ENCODE measurements around the gene TMEM187.

TMEM187 gene

GRCh38 chrX:154004315-154004714 is 31.8 kb downstream of the TMEM187 start:
- ChIA-PET POLR2A (no interaction called here), CTCF (interaction anchor here (1.5 to 3.7 kb wide), 2 partner anchors 9 to 24 kb away, joined by 3 to 17 read pairs; no protein-coding TSS in a partner anchor)
- no peak for DNase-seq (ENCODE audit: extremely low spot score)
- TF ChIP-seq CTCF (IDR thresholded peaks at IDR 0.05; ENCODE audit: control extremely low read depth, extremely low read depth, low read depth, missing control alignments): no peak

- no peak for DNase-seq (ENCODE audit: extremely low spot score)
- ChIA-PET CTCF (interaction anchor here (1.5 kb wide), 1 partner anchor 13 kb away, joined by 6 read pairs; the partner anchor contains the start of gene IRAK1), POLR2A (no interaction called here)
- TF ChIP-seq CTCF (IDR thresholded peaks at IDR 0.05; ENCODE audit: control extremely low read depth, extremely low read depth, low read depth, missing control alignments): no peak
These were observed 34.4 kb downstream of the TMEM187 start for GRCh38 chrX:154006947-154007346.

GRCh38 chrX:154008521-154008920 is 36.0 kb downstream of the TMEM187 start:
- ChIA-PET CTCF (interaction anchor here (1.5 kb wide), 1 partner anchor 12 kb away, joined by 6 read pairs; the partner anchor contains the start of gene IRAK1), POLR2A (no interaction called here)
- DNase-seq (ENCODE audit: extremely low spot score): no peak
- TF ChIP-seq CTCF (IDR thresholded peaks at IDR 0.05; ENCODE audit: control extremely low read depth, extremely low read depth, low read depth, missing control alignments): no peak

DNA sequence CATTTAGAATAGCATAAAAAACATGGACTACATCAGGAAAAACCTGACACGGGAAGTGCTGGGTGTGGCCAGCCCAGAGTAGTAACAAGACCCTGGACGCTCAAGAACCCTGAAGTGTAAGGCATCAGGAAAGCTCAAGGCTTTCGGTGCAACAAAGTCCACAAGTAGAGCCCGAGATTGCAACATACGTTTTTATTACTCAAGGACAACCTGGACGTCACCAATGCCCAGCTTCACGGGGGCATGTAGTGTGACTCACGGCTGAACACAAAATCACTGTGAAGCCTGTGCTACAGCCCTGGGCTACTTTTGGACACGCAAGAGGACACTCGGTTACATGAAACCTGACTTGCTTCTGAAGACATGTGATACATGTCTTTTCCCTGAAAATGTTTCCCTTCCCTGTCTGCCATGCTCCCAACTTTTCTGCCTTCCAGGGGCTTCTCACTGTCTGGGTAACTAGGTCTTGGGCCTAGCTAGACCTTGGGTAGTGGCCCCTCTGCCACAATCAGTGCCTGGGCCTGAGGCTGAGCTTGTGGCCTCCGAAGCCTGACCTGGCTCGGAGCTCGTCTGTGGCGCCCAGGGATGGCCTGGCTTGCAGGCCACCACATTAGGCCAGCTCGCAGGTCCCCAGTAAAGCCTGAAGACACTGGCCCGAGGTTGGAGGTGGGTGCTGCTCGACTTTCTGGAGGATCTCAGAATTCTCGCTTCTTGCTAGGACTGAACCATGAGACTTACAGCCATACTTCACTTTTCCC is 38.0 kb downstream of the TMEM187 start:
- ChIA-PET POLR2A (no interaction called here), CTCF (interaction anchor here (1.1 kb wide), 1 partner anchor 10 kb away, joined by 3 read pairs; no protein-coding TSS in a partner anchor)
- no peak for DNase-seq (ENCODE audit: extremely low spot score)
- no peak for TF ChIP-seq CTCF (IDR thresholded peaks at IDR 0.05; ENCODE audit: control extremely low read depth, extremely low read depth, low read depth, missing control alignments)

GRCh38 chrX:154011376-154012335 is 39.1 kb downstream of the TMEM187 start:
- POLR2A ChIA-PET: no interaction called here
- CTCF ChIA-PET: interaction anchor here (1.0 to 3.5 kb wide), 4 partner anchors 15 to 45 kb away, joined by 4 to 18 read pairs (median 10); no protein-coding TSS in a partner anchor
- DNase-seq (ENCODE audit: extremely low spot score): no peak
- TF ChIP-seq CTCF (IDR thresholded peaks at IDR 0.05; ENCODE audit: control extremely low read depth, extremely low read depth, low read depth, missing control alignments): no peak

- ChIA-PET CTCF (interaction anchor here (0.7 to 3.5 kb wide), 15 partner anchors 8 to 59 kb away, joined by 3 to 18 read pairs (median 9); partner anchors contain the start of gene TMEM187), POLR2A (no interaction called here)
- no peak for TF ChIP-seq CTCF (IDR thresholded peaks at IDR 0.05; ENCODE audit: control extremely low read depth, extremely low read depth, low read depth, missing control alignments)
- DNase-seq (ENCODE audit: extremely low spot score): no peak
These were observed 39.9 kb downstream of the TMEM187 start for GRCh38 chrX:154012336-154012991.
